Loucy (cell line): ENCODE data around the gene MUC6.

Experiments used
- EZH2phosphoT487 ChIP-seq: fragments of 200-600 bp; IDR thresholded peaks from 2 replicates; pipeline ENCODE4 v1.6.1; 2018; ENCODE audit warnings: antibody characterized with exemption, mild to moderate bottlenecking, moderate library complexity, borderline replicate concordance
- TF ChIP-seq, protein P1 (sequence below): fragments of 200-600 bp; sonication (generic); conservative IDR thresholded peaks from 2 replicates; pipeline ENCODE4 v1.5.1; 2014; ENCODE audit warnings: mild to moderate bottlenecking, antibody characterized with exemption, low read length

DNA sequence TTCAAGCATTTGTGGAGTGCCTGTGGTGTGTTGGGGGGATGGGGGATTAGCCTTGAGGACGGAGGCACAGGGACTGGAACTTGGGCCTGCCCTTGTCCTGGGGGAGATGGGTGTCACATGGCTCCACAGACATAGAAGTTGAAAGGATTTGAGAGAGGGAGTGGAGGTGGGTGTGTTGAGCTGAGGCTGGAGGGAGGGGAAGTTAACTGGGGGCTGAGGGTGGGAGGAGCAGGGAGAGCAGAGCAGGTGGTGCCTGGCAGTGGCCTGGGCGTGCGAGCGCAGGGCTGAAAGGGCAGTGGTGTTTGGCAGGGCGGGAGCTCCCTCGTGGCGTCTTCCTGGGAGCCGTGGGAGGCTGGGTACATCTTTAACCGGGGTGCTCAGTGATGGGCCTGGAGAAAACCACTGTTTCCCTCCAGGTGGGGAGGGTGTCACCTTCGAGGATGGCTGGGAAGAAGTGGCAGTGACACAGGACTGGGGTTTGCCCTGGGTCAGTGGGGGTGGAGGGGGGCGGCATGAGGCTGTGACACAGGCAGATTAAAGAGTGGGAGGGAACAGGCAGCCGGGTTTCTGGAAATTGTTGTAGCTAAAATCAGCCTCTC, 65.3 kb downstream of the MUC6 start:
- TF ChIP-seq, protein P1, sequence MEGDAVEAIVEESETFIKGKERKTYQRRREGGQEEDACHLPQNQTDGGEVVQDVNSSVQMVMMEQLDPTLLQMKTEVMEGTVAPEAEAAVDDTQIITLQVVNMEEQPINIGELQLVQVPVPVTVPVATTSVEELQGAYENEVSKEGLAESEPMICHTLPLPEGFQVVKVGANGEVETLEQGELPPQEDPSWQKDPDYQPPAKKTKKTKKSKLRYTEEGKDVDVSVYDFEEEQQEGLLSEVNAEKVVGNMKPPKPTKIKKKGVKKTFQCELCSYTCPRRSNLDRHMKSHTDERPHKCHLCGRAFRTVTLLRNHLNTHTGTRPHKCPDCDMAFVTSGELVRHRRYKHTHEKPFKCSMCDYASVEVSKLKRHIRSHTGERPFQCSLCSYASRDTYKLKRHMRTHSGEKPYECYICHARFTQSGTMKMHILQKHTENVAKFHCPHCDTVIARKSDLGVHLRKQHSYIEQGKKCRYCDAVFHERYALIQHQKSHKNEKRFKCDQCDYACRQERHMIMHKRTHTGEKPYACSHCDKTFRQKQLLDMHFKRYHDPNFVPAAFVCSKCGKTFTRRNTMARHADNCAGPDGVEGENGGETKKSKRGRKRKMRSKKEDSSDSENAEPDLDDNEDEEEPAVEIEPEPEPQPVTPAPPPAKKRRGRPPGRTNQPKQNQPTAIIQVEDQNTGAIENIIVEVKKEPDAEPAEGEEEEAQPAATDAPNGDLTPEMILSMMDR, result no peak
- TF ChIP-seq EZH2phosphoT487, result no peak
